ENCODE data around the gene OCEL1.

OCEL1 gene

GRCh38 chr19:17235971-17236777 lies 10.1 kb downstream of the OCEL1 start:
- H3K27ac ChIP-seq, result peak overlapping the region; percentile 90
- TF ChIP-seq ZFX (IDR thresholded peaks at IDR 0.05; ENCODE audit: borderline replicate concordance) (no peak), CTCF (IDR thresholded peaks at IDR 0.05) (no peak)

GRCh38 chr19:17236811-17237543 lies 11.0 kb downstream of the OCEL1 start:
- peak overlapping the region; percentile 90 for H3K27ac ChIP-seq
- TF ChIP-seq ZFX (IDR thresholded peaks at IDR 0.05; ENCODE audit: borderline replicate concordance) (no peak), CTCF (IDR thresholded peaks at IDR 0.05) (no peak)

GRCh38 chr19:17237747-17238706 lies 12.0 kb downstream of the OCEL1 start:
- no peak for TF ChIP-seq CTCF (IDR thresholded peaks at IDR 0.05)
- TF ChIP-seq ZFX (IDR thresholded peaks at IDR 0.05; ENCODE audit: borderline replicate concordance), result no peak

DNA sequence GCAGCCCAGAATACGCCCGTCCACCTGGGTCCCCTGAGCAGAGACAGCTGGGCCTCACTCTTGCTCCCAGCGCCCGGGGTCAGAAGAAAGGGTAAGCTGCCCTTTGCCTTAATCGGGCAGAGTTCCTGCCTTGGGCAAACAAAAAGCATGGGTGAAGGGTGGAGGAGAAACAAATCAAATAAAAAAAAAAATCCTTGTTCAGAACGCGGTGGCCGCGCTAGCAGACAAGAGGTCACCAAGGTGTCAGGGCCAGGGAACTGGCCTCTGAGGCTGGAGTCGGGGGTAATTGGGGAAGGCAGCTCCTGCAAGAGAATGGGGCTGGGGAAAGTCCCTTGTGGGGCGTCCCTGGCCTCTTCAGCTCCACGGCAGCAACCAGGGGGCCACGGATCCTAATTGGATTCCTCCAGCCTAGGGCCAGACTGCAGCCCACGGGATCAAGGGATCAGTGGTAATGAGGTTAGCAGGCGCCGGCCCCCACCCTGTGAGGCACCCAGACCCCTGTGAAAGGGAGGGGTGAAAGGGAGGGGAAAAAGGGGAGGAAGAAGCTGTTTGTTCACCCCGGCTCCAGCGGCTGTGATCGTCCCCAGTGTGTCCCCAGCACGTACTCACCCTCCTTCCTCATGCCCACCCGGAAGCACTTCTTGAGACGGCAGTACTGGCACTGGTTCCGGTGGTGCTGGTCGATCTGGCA lies 14.2 kb downstream of the OCEL1 start:
- TF ChIP-seq CTCF (IDR thresholded peaks at IDR 0.05) (no peak), ZFX (IDR thresholded peaks at IDR 0.05; ENCODE audit: borderline replicate concordance) (no peak)
- H3K27ac ChIP-seq, result peak overlapping the region; percentile 20; the same call in 1 of the 2 replicates

More at GRCh38 chr19:17237747-17238706, 12.0 kb downstream of the OCEL1 start:
- peak overlapping the region; percentile 90 for H3K27ac ChIP-seq

- TF ChIP-seq ZFX (IDR thresholded peaks at IDR 0.05; ENCODE audit: borderline replicate concordance) (no peak), CTCF (IDR thresholded peaks at IDR 0.05) (no peak)
- peak overlapping the region; percentile 92; the same call in 1 of the 2 replicates for H3K27ac ChIP-seq
Measured at GRCh38 chr19:17240826-17241399, 14.9 kb downstream of the OCEL1 start.

Measured in 22Rv1 (cell line).